Hepatocyte (in vitro differentiated cells): ENCODE measurements around the gene RARA. TPM values are rescaled to one million over a fixed set of nuclear protein-coding genes. Genes with fewer than 3 reads are reported as not detected.

Experiments used
- DNase-seq: peaks from one replicate; pipeline ENCODE4 v3.0.0-alpha.2; 2016; ENCODE audit warnings: low spot score
- H2AFZ ChIP-seq: fragments of 200-600 bp; sonication (generic); 2 replicates; pipeline ENCODE4 v1.6.0; 2016; ENCODE audit warnings: antibody characterized with exemption, mild to moderate bottlenecking
- H3K27ac ChIP-seq: fragments of 200-600 bp; sonication (generic); 2 replicates; pipeline ENCODE4 v1.5.1; 2016; ENCODE audit warnings: mild to moderate bottlenecking
- H3K27me3 ChIP-seq: fragments of 200-600 bp; sonication (generic); 2 replicates; pipeline ENCODE4 v1.6.1; 2016
- H3K36me3 ChIP-seq: fragments of 200-600 bp; sonication (generic); replicated peaks from 2 replicates; pipeline ENCODE4 v1.5.1; 2016; ENCODE audit warnings: low read depth; ENCODE audit not compliant: insufficient read depth
- H3K4me1 ChIP-seq: fragments of 200-600 bp; sonication (generic); 2 replicates; pipeline ENCODE4 v1.5.1; 2016; ENCODE audit warnings: mild to moderate bottlenecking, moderate library complexity; ENCODE audit not compliant: insufficient read depth
- H3K4me2 ChIP-seq: fragments of 200-600 bp; sonication (generic); 2 replicates; pipeline ENCODE4 v1.6.0; 2016
- H3K4me3 ChIP-seq: fragments of 200-600 bp; sonication (generic); 2 replicates; pipeline ENCODE4 v1.5.1; 2016; ENCODE audit warnings: mild to moderate bottlenecking
- H3K79me2 ChIP-seq: fragments of 200-600 bp; sonication (generic); 2 replicates; pipeline ENCODE4 v1.6.0; 2017; ENCODE audit warnings: mild to moderate bottlenecking
- H3K9me2 ChIP-seq: fragments of 200-600 bp; sonication (generic); replicated peaks from 2 replicates; pipeline ENCODE4 v1.6.0; 2017; ENCODE audit warnings: mild to moderate bottlenecking; ENCODE audit not compliant: insufficient read depth
- H3K9me3 ChIP-seq: fragments of 200-600 bp; sonication (generic); 2 replicates; pipeline ENCODE4 v1.5.1; 2016; ENCODE audit warnings: low read depth, mild to moderate bottlenecking
- H4K20me1 ChIP-seq: fragments of 200-600 bp; sonication (generic); 2 replicates; pipeline ENCODE4 v1.6.0; 2016; ENCODE audit warnings: mild to moderate bottlenecking; ENCODE audit not compliant: insufficient read depth, poor library complexity, severe bottlenecking
- EZH2 ChIP-seq: fragments of 200-600 bp; sonication (generic); IDR thresholded peaks from 2 replicates; pipeline ENCODE4 v1.6.1; 2016; ENCODE audit warnings: antibody characterized with exemption, mild to moderate bottlenecking, borderline replicate concordance
- EZH2phosphoT487 ChIP-seq: fragments of 200-600 bp; sonication (generic); IDR thresholded peaks from one replicate; pipeline ENCODE4 v1.6.1; 2018; ENCODE audit warnings: antibody characterized with exemption, mild to moderate bottlenecking, low read depth, moderate library complexity; ENCODE audit not compliant: unreplicated experiment, severe bottlenecking
- WGBS: methylation state at CpG from one replicate; pipeline ENCODE4 v1.1.6; 2016; ENCODE audit warnings: low lambda C conversion rate; ENCODE audit errors: missing lambda C conversion rate; 5-methylcytosine and 5-hydroxymethylcytosine counted together
- polyA plus RNA-seq: library from polyadenylated mRNA; unstranded; fragments of >200 nt; fragmentation: Nextera tagmentation; extraction: Ambion mirVana; gene quantifications from 2 replicates; pipeline ENCODE4 v1.2.1, GENCODE V29; 2016
- total RNA-seq: library from RNA; depleted of rRNA; stranded (reverse); fragments of >200 nt; gene quantifications from 2 replicates; pipeline ENCODE4 v1.2.3, GENCODE V29; 2014
- TF ChIP-seq, protein P1 (sequence below): fragments of 200-600 bp; sonication (generic); IDR thresholded peaks from 2 replicates; pipeline ENCODE4 v1.5.1; 2016; ENCODE audit warnings: antibody characterized with exemption, mild to moderate bottlenecking; ENCODE audit not compliant: poor library complexity

Gene RARA
- total and polyA plus RNA-seq, 2 experiments from 2014 or later, result 30.0 to 33.1 TPM

GRCh38 chr17:40286473-40286872, 22.5 kb upstream of the RARA start:
- Histone ChIP-seq H4K20me1 (no peaks in the 10 kb centered on the region), H3K4me2 (no peak overlapping the region), H3K79me2 (peaks cover 7% of the 10 kb centered on the region), H3K27ac (peak overlapping the region; percentile 92), H3K4me1 (peaks cover 10% of the 10 kb centered on the region), H3K27me3 (no peaks in the 10 kb centered on the region), H3K36me3 (no peaks in the 10 kb centered on the region), H3K9me3 (no peaks in the 10 kb centered on the region), H2AFZ (no peak overlapping the region), H3K9me2 (no peaks in the 10 kb centered on the region), H3K4me3 (no peak overlapping the region)
- no peak for DNase-seq
- WGBS, result 95% methylated on average over 2 of the region's 2 CpGs
- no peak for TF ChIP-seq EZH2
- no peak for TF ChIP-seq EZH2phosphoT487
- TF ChIP-seq, protein P1, sequence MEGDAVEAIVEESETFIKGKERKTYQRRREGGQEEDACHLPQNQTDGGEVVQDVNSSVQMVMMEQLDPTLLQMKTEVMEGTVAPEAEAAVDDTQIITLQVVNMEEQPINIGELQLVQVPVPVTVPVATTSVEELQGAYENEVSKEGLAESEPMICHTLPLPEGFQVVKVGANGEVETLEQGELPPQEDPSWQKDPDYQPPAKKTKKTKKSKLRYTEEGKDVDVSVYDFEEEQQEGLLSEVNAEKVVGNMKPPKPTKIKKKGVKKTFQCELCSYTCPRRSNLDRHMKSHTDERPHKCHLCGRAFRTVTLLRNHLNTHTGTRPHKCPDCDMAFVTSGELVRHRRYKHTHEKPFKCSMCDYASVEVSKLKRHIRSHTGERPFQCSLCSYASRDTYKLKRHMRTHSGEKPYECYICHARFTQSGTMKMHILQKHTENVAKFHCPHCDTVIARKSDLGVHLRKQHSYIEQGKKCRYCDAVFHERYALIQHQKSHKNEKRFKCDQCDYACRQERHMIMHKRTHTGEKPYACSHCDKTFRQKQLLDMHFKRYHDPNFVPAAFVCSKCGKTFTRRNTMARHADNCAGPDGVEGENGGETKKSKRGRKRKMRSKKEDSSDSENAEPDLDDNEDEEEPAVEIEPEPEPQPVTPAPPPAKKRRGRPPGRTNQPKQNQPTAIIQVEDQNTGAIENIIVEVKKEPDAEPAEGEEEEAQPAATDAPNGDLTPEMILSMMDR, result no peak

DNA sequence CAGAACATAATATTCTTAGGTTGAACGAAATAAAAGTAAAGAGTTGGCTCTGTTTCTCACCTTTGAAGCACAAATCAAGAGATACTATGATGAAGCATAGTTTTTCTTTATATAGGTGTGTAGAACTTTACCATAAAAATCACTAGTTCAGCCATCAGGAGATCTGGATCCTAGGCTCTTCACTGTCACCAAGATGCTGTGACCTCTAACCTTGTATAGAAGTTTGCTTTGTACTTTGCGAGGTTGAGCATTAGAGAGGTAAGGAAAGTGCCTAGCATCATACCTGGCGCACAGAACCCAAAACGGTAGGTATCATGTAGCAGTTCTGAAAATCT, 21.9 kb upstream of the RARA start:
- TF ChIP-seq, protein P1, result no peak
- no peak for TF ChIP-seq EZH2
- TF ChIP-seq EZH2phosphoT487, result no peak
- H3K4me1 ChIP-seq, result peaks cover 10% of the 10 kb centered on the region
- H2AFZ ChIP-seq, result peak overlapping the region; percentile 35
- H3K27me3 ChIP-seq, result no peaks in the 10 kb centered on the region
- WGBS, result 44% methylated on average over 4 of the region's 4 CpGs
- H3K27ac ChIP-seq, result no peak overlapping the region
- no peaks in the 10 kb centered on the region for H3K9me3 ChIP-seq
- no peaks in the 10 kb centered on the region for H4K20me1 ChIP-seq
- H3K79me2 ChIP-seq, result peaks cover 7% of the 10 kb centered on the region
- no peaks in the 10 kb centered on the region for H3K9me2 ChIP-seq
- peak overlapping the region; percentile 68 for H3K4me2 ChIP-seq
- DNase-seq, result no peak
- H3K36me3 ChIP-seq, result no peaks in the 10 kb centered on the region
- H3K4me3 ChIP-seq, result no peak overlapping the region

- peak within 1 kb of the TSS; percentile 37 for H2AFZ ChIP-seq
- H3K9me2 ChIP-seq, result no peaks in the 10 kb centered on the region
- peak within 1 kb of the TSS; percentile 25 for H3K4me3 ChIP-seq
- WGBS, result under 1% methylated on average over 47 of the region's 47 CpGs
- H3K27ac ChIP-seq, result no peak within 1 kb of the TSS
- H3K79me2 ChIP-seq, result peaks cover 7% of the 10 kb centered on the region
- no peaks in the 10 kb centered on the region for H3K27me3 ChIP-seq
- H3K36me3 ChIP-seq, result no peaks in the 10 kb centered on the region
- peak; percentile 99 for DNase-seq
- H3K4me1 ChIP-seq, result peaks cover 10% of the 10 kb centered on the region
- peak within 1 kb of the TSS; percentile 84 for H3K4me2 ChIP-seq
- H4K20me1 ChIP-seq, result no peaks in the 10 kb centered on the region
- TF ChIP-seq, protein P1, result no peak
- TF ChIP-seq EZH2, result no peak
- no peak for TF ChIP-seq EZH2phosphoT487
- H3K9me3 ChIP-seq, result no peaks in the 10 kb centered on the region
Observed at GRCh38 chr17:40287494-40288369, 21.2 kb upstream of the RARA start, which contains the start of gene CDC6. TSS of gene CDC6 (plus strand) at chr17:40287879. CDS start at chr17:40289421, 1,542 bp downstream.
